IMR-90 (cell line): Measurements from ENCODE around the gene DDX39A. TPM values are rescaled to one million over a fixed set of nuclear protein-coding genes. Genes with fewer than 3 reads are reported as not detected.
A peak's percentile ranks its signal among the peaks of the same experiment; 100 is the strongest.

Experiments
- ATAC-seq: fragments of 200-7000 bp; cut with Tn5 transposase; 2 replicates; pipeline ENCODE4 v1.9.1; 2020; ENCODE audit warnings: low read depth, mild to moderate bottlenecking, moderate library complexity
- BruUV-seq: library from RNA; stranded (reverse); fragments of 400-500 nt; replicated peaks from 2 replicates; lab custom pipeline; 2021; lab: Mats Ljungman, UMichigan
- CTCF ChIA-PET: fragments of 300-600 bp; formaldehyde crosslinking; extraction: SDS; loops from one replicate; lab custom pipeline; 2021; ENCODE audit warnings: antibody characterized with exemption; lab: Yijun Ruan, JAX
- POLR2A ChIA-PET: fragments of 300-600 bp; sonication (Branson Sonifier 250); formaldehyde crosslinking; loops from one replicate; lab custom pipeline; 2022; ENCODE audit warnings: antibody characterized with exemption; ENCODE audit not compliant: unreplicated experiment; lab: Charles Lee
- DNase-seq: peaks from one replicate; pipeline ENCODE4 v3.0.0; 2013
- H2AFZ ChIP-seq: replicated peaks from 2 replicates; pipeline ENCODE3; 2013; ENCODE audit warnings: low read length, mild to moderate bottlenecking; ENCODE audit not compliant: poor library complexity
- H2AK5ac ChIP-seq: 2 replicates; pipeline ENCODE4 v1.6.1; 2013; ENCODE audit warnings: low read depth, low read length, inconsistent platforms
- H2AK9ac ChIP-seq: replicated peaks from 2 replicates; pipeline ENCODE3; 2013; ENCODE audit warnings: mild to moderate bottlenecking, low read depth, low read length, moderate library complexity; ENCODE audit not compliant: poor library complexity
- H2BK120ac ChIP-seq: 2 replicates; pipeline ENCODE4 v1.6.1; 2013; ENCODE audit warnings: low read depth, low read length, inconsistent platforms
- H2BK15ac ChIP-seq: 3 replicates; pipeline ENCODE4 v1.6.1; 2013; ENCODE audit warnings: low read depth, low read length, inconsistent platforms
- H2BK20ac ChIP-seq: 2 replicates; pipeline ENCODE4 v1.6.1; 2013; ENCODE audit warnings: low read depth, mild to moderate bottlenecking, inconsistent platforms, low read length, moderate library complexity
- H2BK5ac ChIP-seq: 2 replicates; pipeline ENCODE4 v1.6.1; 2013; ENCODE audit warnings: mild to moderate bottlenecking, low read depth, low read length, inconsistent platforms; ENCODE audit not compliant: poor library complexity, severe bottlenecking
- H3K14ac ChIP-seq: replicated peaks from 2 replicates; pipeline ENCODE4 v1.6.1; 2013; ENCODE audit warnings: low read depth, low read length, inconsistent platforms
- H3K18ac ChIP-seq: 2 replicates; pipeline ENCODE4 v1.6.1; 2013; ENCODE audit warnings: low read depth, low read length, control low read depth
- H3K23ac ChIP-seq: 2 replicates; pipeline ENCODE4 v1.6.1; 2013; ENCODE audit warnings: low read depth, low read length, inconsistent platforms
- H3K27ac ChIP-seq: 2 replicates; pipeline ENCODE4 v1.5.1; 2013; ENCODE audit warnings: mild to moderate bottlenecking, control low read depth, low read length; ENCODE audit not compliant: insufficient read depth
- H3K27me3 ChIP-seq: 2 replicates; pipeline ENCODE4 v1.6.1; 2013; ENCODE audit warnings: low read length; ENCODE audit not compliant: control insufficient read depth, insufficient read depth
- H3K36me3 ChIP-seq: 2 replicates; pipeline ENCODE4 v1.6.1; 2013; ENCODE audit warnings: low read length, mixed read lengths; ENCODE audit not compliant: control insufficient read depth, insufficient read depth
- H3K4ac ChIP-seq: 2 replicates; pipeline ENCODE4 v1.6.1; 2013; ENCODE audit warnings: low read depth, low read length, inconsistent platforms
- H3K4me1 ChIP-seq: 2 replicates; pipeline ENCODE4 v1.6.1; 2013; ENCODE audit warnings: low read length, mixed read lengths; ENCODE audit not compliant: control insufficient read depth, insufficient read depth
- H3K4me2 ChIP-seq: 2 replicates; pipeline ENCODE4 v1.6.1; 2013; ENCODE audit warnings: low read depth, mild to moderate bottlenecking, control low read depth, low read length, moderate library complexity
- H3K4me3 ChIP-seq: 2 replicates; pipeline ENCODE4 v1.5.1; 2013; ENCODE audit warnings: low read depth, mild to moderate bottlenecking, control low read depth, low read length, moderate library complexity; ENCODE audit not compliant: insufficient read depth
- H3K56ac ChIP-seq: 2 replicates; pipeline ENCODE4 v1.6.1; 2013; ENCODE audit warnings: low read length, inconsistent platforms; ENCODE audit not compliant: insufficient read depth; ENCODE audit errors: extremely low read depth
- H3K79me1 ChIP-seq, 2 experiments: 2 replicates each; pipeline ENCODE4 v1.6.1; 2013; ENCODE audit warnings: low read length in 2 of 2, inconsistent platforms in 1 of 2, low read depth in 1 of 2
- H3K9ac ChIP-seq: 2 replicates; pipeline ENCODE4 v1.6.1; 2013; ENCODE audit warnings: low read depth, low read length, control low read depth
- H3K9me1 ChIP-seq: 2 replicates; pipeline ENCODE4 v1.6.1; 2013; ENCODE audit warnings: low read length, inconsistent platforms; ENCODE audit not compliant: insufficient read depth
- H3K9me3 ChIP-seq: 2 replicates; pipeline ENCODE4 v1.6.1; 2013; ENCODE audit warnings: low read length; ENCODE audit not compliant: control insufficient read depth, insufficient read depth
- H4K20me1 ChIP-seq: 2 replicates; pipeline ENCODE4 v1.6.1; 2013; ENCODE audit warnings: low read length, inconsistent platforms; ENCODE audit not compliant: insufficient read depth
- H4K5ac ChIP-seq: 2 replicates; pipeline ENCODE4 v1.6.1; 2013; ENCODE audit warnings: mild to moderate bottlenecking, low read depth, low read length, control low read depth
- H4K8ac ChIP-seq, 2 experiments: 2 replicates each; pipeline ENCODE4 v1.6.1; 2013; ENCODE audit warnings: low read depth in 2 of 2, low read length in 2 of 2, control low read depth in 1 of 2, inconsistent platforms in 1 of 2
- H4K91ac ChIP-seq: 2 replicates; pipeline ENCODE4 v1.6.1; 2013; ENCODE audit warnings: low read depth, low read length, inconsistent platforms; ENCODE audit not compliant: insufficient read depth
- BHLHE40 ChIP-seq: fragments of 150-350 bp; IDR thresholded peaks from 2 replicates; pipeline ENCODE4 v1.6.1; 2016; ENCODE audit warnings: mild to moderate bottlenecking, low read depth, low read length
- CEBPB ChIP-seq: IDR thresholded peaks from 2 replicates; pipeline ENCODE4 v1.6.1; 2012; ENCODE audit warnings: low read depth, low read length, improper control_type of control experiment
- WGBS, 2 experiments: methylation state at CpG; one replicate each; pipeline versions ENCODE4 v1.1.5 to v1.1.7; 2013; ENCODE audit warnings: missing lambda C conversion rate in 2 of 2; ENCODE audit not compliant: insufficient read length in 1 of 2; ENCODE audit errors: extremely low coverage in 2 of 2; 5-methylcytosine and 5-hydroxymethylcytosine counted together
- dilution Hi-C: fragments of 300-500 bp; cut with HindIII; formaldehyde crosslinking; loops from one replicate; pipeline ENCODE4 v1.14.3; 2018; ENCODE audit warnings: low sequenced_read_pairs; ENCODE audit not compliant: unreplicated experiment
- in situ Hi-C: fragments of 300-500 bp; cut with MboI; formaldehyde crosslinking; loops from 3 replicates; pipeline ENCODE4 v1.14.3; 2019; ENCODE audit warnings: low sequenced_read_pairs, inconsistent platforms, mixed read lengths
- intact Hi-C: fragments of 100-400 bp; cut with micrococcal nuclease; formaldehyde crosslinking; loops from 2 replicates; pipeline ENCODE4 v1.10.0; 2022
- polyA plus RNA-seq, 3 experiments: library from polyadenylated mRNA; depleted of rRNA; stranded (reverse); fragments of >200 nt; gene quantifications; 2 replicates each; pipeline ENCODE4 v1.2.3, GENCODE V29; 2012; ENCODE audit warnings: low replicate concordance in 1 of 3
- total RNA-seq: library from RNA; depleted of rRNA; stranded (reverse); fragments of >200 nt; gene quantifications from 2 replicates; pipeline ENCODE4 v1.2.3, GENCODE V29; 2012

Gene DDX39A
- total and polyA plus RNA-seq, 2 of the 4 experiments (the other 2 are of a cell fraction): 82.5 to 83.0 TPM

- BruUV-seq: no TSS peak
- H3K27me3 ChIP-seq: no peaks in the 10 kb centered on the region
- H4K91ac ChIP-seq: peak overlapping the region; percentile 62; the same call in 1 of the 2 replicates
- peaks cover 28 to 54% of the 10 kb centered on the region in 2 experiments; a peak in 3 of 4 replicates for H3K79me1 ChIP-seq
- no peak overlapping the region; the same call in 1 of the 2 replicates for H3K18ac ChIP-seq
- 51% methylated on average over 6 of the region's 52 CpGs; no CpG with 5 or more reads in 1 of the 2 experiments for WGBS, 2 experiments
- peaks cover 17% of the 10 kb centered on the region for H3K4me1 ChIP-seq
- in situ Hi-C loops (no loop called here), dilution Hi-C loops (no loop called here), intact Hi-C loops (no loop called here)
- ATAC-seq (peak; percentile 25), DNase-seq (no peak)
- no peaks in the 10 kb centered on the region for H3K9me3 ChIP-seq
- peak overlapping the region; percentile 3; the same call in 1 of the 2 replicates for H3K56ac ChIP-seq
- H3K4ac ChIP-seq: peak overlapping the region; percentile 69
- peak overlapping the region; percentile 11 for H3K23ac ChIP-seq
- peak overlapping the region; percentile 81 for H2AK5ac ChIP-seq
- no peak overlapping the region for H2BK120ac ChIP-seq
- peak overlapping the region; percentile 40 to 47; a peak in 2 of 4 replicates for H4K8ac ChIP-seq
- peak overlapping the region; percentile 76 for H3K14ac ChIP-seq
- TF ChIP-seq BHLHE40 (peak; percentile 79), CEBPB (no peak)
- H2BK5ac ChIP-seq: peak overlapping the region; percentile 41
- no peak overlapping the region for H2BK20ac ChIP-seq
- peak overlapping the region; percentile 94 for H3K4me3 ChIP-seq
- H3K27ac ChIP-seq: peak overlapping the region; percentile 48; the same call in 1 of the 2 replicates
- H3K9ac ChIP-seq: peak overlapping the region; percentile 88
- ChIA-PET POLR2A (no interaction called here), CTCF (no interaction called here)
- H2AK9ac ChIP-seq: peak overlapping the region; percentile 99
- peak overlapping the region; percentile 39 for H4K5ac ChIP-seq
- peak overlapping the region; percentile 92 for H2AFZ ChIP-seq
- H4K20me1 ChIP-seq: peaks cover 17% of the 10 kb centered on the region
- H3K4me2 ChIP-seq: peak overlapping the region; percentile 91
- 0 out of 2 replicates have a peak, but pooled peaks cover 6% of the 10 kb centered on the region for H3K36me3 ChIP-seq
- no peak overlapping the region for H2BK15ac ChIP-seq
- H3K9me1 ChIP-seq: peaks cover 12% of the 10 kb centered on the region; the same call in 1 of the 2 replicates
Observed at GRCh38 chr19:14433554-14434501, 14.7 kb upstream of the DDX39A start.
